Astrocyte of the spinal cord (primary cell): ENCODE data around the gene ZFP42.

Source experiments
- DNase-seq: peaks from one replicate; pipeline ENCODE4 v3.0.0; 2011; ENCODE audit warnings: low read depth, low spot score
- H3K4me3 ChIP-seq: 2 replicates; pipeline ENCODE4 v1.5.1; 2011; ENCODE audit warnings: low read depth, mild to moderate bottlenecking, low read length, moderate library complexity
- in situ Hi-C: cut with HindIII; loops from 2 replicates; pipeline ENCODE4 v1.10.0; 2017; ENCODE audit warnings: low sequenced_read_pairs
- TF ChIP-seq, protein P1 (sequence below): IDR thresholded peaks from 2 replicates; pipeline ENCODE4 v1.5.1; 2012; ENCODE audit warnings: low read depth, mild to moderate bottlenecking, low read length, inconsistent platforms

ZFP42 gene

DNA sequence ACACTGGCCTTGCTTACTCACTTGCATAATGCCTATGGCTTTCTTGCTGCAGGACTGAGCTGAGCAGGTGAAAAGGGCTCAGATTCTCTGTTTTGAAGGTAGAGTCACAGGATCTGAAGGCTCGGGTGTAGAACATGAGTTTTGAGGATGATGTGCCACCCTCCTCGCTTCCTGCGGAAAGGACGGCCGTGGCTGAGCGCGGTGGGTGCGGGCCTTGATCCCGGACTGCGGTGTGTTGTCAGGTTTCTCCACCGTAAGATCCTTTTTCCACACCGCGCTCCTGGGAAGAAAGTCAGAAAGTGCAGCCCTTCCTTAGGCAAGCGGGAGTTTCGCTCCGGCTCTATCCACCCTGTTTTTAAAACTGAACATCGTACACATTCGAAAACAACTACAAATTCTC is 36.2 kb downstream of the ZFP42 start:
- in situ Hi-C loops: no loop called here
- DNase-seq: no peak

DNA sequence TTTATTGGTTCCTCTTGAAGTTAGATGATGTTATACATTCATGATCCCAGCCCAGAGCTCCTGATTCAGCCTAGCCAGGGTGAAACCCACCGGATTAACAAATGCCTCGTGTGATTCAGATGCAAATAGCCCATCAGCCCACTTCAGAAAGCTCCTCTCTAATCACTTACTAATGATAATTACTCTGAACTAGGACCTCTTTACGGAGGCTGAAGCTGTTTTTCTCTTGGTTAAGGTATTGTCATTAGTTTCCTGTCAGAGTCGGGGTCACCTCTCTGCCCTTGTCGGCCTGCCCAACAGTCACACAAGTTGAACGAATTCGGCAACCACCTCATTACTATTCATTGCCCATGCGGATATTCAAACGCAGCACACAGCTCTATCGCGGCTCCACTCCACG is 36.6 kb downstream of the ZFP42 start:
- TF ChIP-seq, protein P1, sequence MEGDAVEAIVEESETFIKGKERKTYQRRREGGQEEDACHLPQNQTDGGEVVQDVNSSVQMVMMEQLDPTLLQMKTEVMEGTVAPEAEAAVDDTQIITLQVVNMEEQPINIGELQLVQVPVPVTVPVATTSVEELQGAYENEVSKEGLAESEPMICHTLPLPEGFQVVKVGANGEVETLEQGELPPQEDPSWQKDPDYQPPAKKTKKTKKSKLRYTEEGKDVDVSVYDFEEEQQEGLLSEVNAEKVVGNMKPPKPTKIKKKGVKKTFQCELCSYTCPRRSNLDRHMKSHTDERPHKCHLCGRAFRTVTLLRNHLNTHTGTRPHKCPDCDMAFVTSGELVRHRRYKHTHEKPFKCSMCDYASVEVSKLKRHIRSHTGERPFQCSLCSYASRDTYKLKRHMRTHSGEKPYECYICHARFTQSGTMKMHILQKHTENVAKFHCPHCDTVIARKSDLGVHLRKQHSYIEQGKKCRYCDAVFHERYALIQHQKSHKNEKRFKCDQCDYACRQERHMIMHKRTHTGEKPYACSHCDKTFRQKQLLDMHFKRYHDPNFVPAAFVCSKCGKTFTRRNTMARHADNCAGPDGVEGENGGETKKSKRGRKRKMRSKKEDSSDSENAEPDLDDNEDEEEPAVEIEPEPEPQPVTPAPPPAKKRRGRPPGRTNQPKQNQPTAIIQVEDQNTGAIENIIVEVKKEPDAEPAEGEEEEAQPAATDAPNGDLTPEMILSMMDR: no peak
- no peak for DNase-seq
- H3K4me3 ChIP-seq: no peak overlapping the region
- in situ Hi-C loops: no loop called here

More for the DNA sequence above, 36.2 kb downstream of the ZFP42 start:
- TF ChIP-seq, protein P1: no peak
- no peak overlapping the region for H3K4me3 ChIP-seq

DNA sequence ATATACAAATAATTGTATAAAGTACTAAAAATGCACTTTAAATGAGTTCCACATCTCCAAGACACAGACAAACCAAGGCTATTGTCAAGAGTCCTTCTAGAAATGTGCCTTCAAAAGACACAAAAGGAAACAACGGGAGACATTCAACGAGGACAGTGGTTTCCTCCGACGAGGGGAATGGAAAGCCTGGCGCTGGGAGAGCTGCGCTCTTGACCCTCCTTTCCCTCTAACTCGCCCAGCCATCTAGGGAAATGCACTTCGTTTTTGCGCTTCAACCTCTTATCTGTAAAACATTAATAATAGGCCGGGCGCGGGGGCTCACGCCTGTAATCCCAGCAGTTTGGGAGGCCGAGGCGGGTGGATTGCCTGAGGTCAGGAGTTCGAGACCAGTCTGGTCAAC is 37.0 kb downstream of the ZFP42 start:
- H3K4me3 ChIP-seq: no peak overlapping the region
- DNase-seq: no peak
- in situ Hi-C loops: no loop called here
- TF ChIP-seq, protein P1: no peak

DNA sequence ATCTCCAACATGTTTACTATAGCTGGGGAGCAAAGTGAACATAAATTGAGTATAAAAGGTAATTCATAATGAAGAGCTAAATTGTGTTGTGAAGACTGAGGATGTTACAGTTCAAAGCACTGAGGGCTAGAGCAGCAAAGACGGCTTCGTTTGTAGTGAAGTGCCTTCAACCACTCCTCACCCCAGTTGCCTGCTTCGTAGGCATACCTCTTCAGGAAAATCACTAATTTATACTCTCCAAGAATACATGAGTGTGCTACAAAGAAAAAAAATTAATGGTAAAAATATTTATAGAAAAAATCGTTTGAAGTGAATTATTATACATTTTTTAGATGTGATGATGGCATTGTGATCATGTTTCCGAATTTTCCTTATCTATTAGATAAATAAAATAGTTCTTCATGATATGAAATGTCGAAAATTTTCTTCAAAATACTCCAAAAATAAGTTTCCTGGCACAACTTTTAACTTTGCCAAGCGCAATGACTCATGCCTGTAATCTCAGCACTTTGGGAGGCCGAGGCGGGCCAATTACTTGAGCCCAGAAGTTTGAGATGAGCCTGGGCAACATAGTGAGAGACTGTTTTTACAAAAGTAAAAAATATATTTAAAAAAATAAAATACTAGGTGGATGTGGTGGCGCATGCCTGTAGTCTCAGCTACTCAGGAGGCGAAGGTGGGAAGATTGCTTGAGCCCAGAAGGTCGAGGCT is 41.6 kb downstream of the ZFP42 start:
- TF ChIP-seq, protein P1: no peak
- in situ Hi-C loops: no loop called here
- DNase-seq: no peak

DNA sequence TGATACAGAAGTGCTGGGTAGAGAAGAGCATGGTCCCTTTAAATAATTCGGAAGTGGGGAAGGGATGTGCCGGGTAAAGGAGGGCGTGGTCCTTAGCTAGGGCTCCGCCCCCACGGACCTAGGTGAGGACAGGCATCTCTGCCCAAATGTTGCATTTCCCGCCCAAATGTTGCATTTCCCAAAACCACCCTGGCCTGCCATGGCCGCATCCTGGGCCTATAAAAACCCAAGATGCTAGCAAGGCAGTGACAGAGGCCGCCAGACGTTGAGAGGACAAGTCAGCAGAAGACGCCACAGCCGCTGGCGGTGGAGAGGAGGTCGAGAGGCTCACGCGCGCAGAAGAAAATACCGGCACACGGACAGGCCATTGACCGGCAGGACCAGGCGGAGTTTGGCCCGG is 46.1 kb downstream of the ZFP42 start:
- in situ Hi-C loops: no loop called here
- no peak for DNase-seq

More for the DNA sequence above, 41.6 kb downstream of the ZFP42 start:
- no peak overlapping the region for H3K4me3 ChIP-seq

DNA sequence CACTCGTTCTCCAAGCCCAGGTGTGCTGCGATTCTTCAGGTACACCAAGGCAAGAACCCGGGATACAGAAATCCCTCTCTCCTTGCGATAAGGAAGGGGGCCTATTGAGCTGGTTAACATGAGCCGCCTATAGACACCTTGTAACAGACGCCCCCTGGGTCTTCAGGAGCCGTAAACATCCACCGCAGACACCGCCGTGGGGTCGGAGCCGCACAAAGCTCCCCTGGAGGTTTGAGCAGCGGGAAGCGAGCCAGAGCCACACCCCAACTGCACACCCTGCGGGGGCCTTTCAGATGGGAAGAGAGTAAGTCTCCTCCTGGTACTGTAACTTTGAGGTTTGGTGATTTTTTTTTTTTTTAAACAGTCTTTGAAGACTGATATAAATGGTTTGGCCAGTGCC is 46.6 kb downstream of the ZFP42 start:
- no peak for DNase-seq
- H3K4me3 ChIP-seq: no peak overlapping the region
- TF ChIP-seq, protein P1: no peak
- in situ Hi-C loops: no loop called here

More for the DNA sequence above, 46.1 kb downstream of the ZFP42 start:
- H3K4me3 ChIP-seq: no peak overlapping the region
- TF ChIP-seq, protein P1: no peak
